HG03175 (cell line): ENCODE measurements around the gene FAM240B.

ENCODE experiments used
- ATAC-seq: cut with Tn5 transposase; IDR thresholded peaks from one replicate; pipeline ENCODE4 v1.9.1; 2021; ENCODE audit warnings: mild to moderate bottlenecking, moderate library complexity; ENCODE audit not compliant: unreplicated experiment

Gene FAM240B

GRCh38 chr9:38720083-38720745 lies at the start of gene FAM240B:
Gene FAM240B, minus strand, starts transcription at chr9:38720133. Its CDS starts 16,134 bp downstream, at chr9:38703999.
- no peak for ATAC-seq

- ATAC-seq: no peak
These were observed 48.4 kb upstream of the FAM240B start for GRCh38 chr9:38768351-38768761.

DNA sequence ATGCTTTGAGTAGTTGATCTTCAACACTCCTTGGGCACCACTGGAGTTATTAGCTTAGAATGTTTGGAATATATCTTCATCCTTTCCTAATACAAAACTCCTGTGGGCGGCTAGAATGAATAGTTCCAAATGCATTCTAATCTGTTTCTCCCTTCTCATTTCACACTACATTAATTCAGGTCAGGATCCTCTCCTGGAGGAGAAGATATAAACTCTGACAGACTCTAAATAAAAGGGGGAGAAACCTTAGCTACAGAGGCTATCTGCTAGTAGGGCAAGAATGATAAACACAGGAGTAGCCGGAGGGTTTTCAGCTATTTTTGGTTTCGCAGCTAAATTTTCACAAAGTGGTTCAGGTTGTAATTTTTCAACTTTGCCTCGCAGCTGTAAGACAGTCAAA lies 45.2 kb upstream of the FAM240B start:
- ATAC-seq: no peak

GRCh38 chr9:38761999-38762398 lies 42.1 kb upstream of the FAM240B start:
- no peak for ATAC-seq

GRCh38 chr9:38761339-38761738 lies 41.4 kb upstream of the FAM240B start:
- ATAC-seq: no peak

DNA sequence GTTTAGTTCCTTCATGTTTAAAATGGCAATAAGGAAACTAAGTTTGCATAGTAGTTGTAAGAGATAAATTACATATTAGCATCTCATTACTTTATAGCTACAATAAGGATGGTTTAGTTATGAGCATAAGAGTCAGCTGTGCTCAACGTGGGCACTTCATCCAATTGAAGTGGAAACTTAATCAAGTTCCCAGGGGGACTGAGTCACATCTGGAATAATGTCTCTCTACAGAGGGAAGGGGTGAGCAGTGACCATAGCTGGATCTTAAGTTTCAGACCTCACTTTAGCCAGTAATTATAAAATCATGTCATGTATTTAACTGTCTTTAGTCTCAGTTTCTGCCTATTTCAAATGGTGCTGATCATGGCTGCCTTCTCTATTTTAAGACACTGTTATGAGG lies 36.8 kb upstream of the FAM240B start:
- ATAC-seq: no peak

DNA sequence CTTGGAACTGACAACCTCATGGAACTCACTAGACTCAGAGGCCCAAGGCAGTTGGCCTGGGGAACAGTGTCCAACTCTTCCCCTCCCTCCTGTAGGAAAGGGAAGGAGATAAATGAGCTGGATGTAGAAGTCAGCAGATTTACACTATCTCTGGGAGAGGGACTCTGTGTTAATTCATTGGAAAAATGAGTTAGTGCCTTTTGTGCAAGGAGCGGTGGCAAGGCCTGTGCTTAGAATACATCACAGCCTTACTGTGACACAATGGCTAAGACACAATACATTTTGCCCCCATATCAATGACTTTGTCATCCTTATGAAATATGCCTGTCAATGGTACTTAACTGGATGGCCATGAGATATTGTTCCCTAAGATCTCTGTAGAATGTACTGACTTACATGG lies 28.0 kb upstream of the FAM240B start:
- no peak for ATAC-seq

DNA sequence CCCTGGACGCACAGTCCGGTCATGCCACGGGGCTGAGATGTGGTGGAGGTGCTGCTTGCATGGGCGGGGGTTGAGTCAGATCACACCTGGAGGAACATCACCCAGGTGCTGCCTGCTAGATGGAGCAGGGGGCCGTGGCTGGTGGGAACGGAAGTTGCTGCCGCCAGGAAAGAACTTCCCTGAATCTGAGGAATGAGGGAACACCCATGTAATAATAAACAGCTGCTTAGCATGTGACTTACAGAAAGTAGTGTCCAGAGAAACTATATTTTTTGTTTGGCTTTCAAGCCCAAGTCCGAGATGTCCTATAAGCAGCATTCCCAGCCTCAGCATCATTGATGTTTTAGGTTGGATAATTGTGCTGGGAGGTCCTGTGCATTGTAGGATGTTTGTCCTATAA lies 27.1 kb upstream of the FAM240B start:
- ATAC-seq: no peak

- no peak for ATAC-seq
These were observed 26.4 kb upstream of the FAM240B start for GRCh38 chr9:38746303-38746702.

- no peak for ATAC-seq
These were observed 24.6 kb upstream of the FAM240B start for GRCh38 chr9:38744484-38744883.

DNA sequence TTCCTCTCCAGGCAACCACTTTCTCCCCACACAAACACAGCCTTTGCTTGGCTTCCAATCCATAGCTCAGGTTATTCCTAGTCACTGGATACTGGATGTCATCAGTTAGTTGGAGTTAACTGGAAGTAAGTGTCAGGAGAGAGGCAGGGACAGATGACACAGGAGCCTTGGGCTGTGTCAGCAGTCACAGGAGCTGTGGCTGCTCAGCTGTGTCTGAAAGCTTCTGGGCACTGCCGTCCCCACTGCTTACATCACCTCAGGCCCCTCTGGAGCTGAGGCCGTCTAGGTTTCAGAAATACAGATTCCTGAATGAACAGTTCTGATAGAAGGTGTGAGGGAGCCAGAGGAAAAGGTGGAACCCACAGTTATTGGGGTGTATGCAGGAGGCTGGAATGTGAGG lies 17.3 kb upstream of the FAM240B start:
- ATAC-seq: no peak

DNA sequence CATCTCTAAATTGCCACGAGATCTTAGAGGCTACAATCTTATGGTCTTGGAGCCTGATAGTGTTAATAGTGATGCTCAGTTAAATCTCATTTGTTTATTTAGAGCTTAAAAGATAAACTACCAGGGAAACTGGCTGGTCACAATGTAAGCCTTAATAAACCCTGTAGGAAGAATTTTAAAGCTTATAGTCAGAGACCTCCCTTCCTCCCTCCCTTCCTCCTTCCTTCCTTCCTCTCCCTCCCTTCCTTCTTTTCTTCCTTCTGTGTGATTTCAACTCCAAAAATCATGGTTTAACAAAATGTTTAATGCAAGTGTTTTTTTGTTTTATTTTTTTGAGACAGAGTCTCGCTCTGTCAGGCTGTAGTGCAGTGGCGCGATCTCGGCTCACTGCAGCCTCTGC lies 14.9 kb upstream of the FAM240B start:
- ATAC-seq: no peak

DNA sequence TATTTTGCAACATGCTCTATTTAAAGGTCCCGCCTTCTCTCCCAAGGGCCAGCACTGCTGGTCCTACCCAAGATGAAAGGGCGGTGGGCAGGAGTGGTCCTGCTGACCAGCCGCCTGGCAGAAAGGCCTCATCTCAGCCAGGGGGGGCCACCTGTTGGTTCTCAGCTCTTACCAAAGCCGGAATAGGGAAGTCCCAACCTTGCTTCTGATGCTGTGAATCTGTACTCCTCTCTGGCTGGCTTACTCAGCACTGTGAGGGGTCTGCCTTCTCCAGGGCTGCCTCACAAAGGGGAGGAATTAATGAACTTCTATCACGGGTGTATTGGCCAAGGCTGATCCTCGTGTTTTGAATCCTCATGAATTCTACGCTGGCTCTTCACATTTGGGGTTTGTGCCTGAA lies 13.6 kb upstream of the FAM240B start:
- no peak for ATAC-seq

DNA sequence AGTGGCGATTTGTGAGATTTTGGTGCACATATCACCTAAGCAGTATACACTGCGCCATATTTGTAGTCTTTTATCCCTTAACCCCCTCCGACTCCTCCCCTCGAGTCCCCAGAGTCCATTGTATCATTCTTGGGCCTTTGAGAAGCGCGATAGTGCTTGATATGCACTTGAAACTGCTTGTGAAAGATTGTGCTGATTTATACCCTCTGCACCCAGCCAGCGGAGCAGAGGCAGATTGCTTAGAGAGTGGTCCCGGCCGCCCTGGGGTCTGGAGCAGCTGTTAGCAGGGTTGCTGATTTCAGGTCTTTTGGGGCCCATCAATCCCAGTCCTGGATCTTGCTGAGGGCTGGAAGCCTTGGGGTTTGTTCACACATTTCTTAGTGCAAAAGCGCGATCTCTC lies 13.0 kb upstream of the FAM240B start:
- ATAC-seq: no peak

GRCh38 chr9:38727497-38728001 lies 7.6 kb upstream of the FAM240B start:
- ATAC-seq: no peak

DNA sequence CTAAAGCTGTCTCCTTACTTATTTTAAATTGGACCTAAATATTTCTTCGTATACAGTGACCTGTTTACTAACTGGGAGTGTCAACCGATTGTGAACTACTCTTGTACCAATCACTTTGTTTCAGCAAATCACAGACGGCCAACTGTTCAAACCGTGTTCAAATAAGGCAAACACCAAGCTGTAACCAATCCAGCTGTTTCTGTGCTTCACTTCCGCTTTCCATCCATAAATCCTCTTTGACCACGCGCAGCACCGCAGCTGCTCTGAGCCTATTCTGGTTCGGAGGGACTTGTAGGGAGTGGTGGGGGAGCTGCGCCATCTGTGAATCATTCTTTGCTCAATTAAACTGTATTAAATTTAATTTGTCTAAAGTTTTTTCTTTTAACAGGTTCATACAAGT lies 4.8 kb upstream of the FAM240B start:
- no peak for ATAC-seq

DNA sequence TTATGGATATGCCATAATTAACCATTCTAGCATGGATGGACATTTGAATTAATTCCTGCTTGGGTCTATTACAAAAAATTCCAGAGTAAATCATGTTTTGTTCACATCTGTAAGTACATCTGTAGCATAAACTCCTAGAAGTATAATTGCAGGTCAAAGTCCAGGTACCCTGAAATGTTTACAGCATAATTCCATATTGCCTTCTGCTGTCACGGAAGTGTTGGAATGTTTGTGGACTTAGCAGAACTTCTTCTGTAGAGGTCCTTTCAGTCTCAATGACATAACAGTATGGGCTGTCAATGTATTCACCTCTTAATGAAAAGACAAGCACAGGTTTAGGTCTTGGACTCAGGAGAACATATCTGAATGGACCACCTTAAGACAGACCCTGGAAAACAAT lies 1.8 kb downstream of the FAM240B start:
- no peak for ATAC-seq

GRCh38 chr9:38715684-38716083 lies 4.2 kb downstream of the FAM240B start:
- no peak for ATAC-seq

GRCh38 chr9:38713426-38713825 lies 6.5 kb downstream of the FAM240B start:
- no peak for ATAC-seq

- no peak for ATAC-seq
These were observed 11.2 kb downstream of the FAM240B start for GRCh38 chr9:38708759-38709158.

DNA sequence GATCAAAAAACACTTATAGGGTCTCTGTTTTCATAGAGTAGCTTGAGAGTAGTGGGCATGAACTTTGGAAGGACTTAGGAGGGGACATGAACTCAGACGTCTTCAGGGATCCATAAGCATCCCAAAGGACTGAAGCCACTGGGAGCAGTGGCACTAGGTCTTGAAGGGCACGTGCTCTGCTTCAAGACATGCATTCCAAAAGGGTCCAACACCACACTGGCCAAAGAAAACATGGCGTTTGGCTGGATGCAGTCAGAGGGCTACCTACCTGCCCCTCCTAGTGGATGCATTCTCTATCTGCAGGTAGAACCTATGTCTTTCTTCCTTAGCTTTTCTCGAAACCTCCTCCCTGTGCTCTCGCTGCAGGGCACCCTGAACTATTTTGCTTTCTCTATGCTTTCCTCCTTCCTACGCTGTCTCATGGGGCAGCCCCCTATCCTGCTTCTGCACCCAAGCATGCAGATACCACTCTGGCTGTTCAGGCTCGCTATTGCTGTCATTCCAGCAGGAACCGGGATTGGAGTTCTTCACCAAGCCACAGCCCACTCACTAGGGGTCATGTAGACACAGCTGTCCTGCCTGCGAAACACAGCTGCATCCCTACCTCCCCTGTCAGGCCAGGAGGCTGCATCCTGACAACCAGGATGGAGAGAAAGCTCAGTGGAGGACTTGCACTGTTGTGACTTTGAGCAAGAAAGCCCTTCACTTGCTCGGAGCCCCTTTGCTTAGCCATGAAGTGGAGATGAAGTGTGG lies 11.9 kb downstream of the FAM240B start:
- ATAC-seq: no peak

DNA sequence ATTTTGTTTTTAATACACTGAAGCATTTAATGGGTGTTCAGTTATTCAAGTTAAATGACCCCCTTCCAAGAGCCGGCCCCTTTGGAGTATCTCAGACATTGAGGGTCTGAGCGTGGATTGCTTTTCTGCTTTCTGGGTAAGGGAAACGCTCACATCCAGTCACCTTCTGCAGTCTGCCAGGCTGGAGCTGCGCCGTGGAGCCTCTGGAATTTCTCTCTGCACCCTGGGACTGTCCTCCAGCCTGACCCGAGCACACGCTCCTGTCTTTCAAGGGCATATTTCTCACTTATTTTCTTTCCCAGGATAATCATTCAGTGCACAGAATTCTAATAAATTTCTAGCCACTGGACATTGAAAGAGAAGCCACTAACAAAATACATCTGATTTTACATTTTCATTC lies 13.4 kb downstream of the FAM240B start:
- ATAC-seq: no peak
